Activated gamma-delta T cell treated with anti-CD3 and anti-CD28 coated beads, Interleukin-2, amount 50 U/mL, for 16 hours (primary cell): ENCODE measurements around the gene CCDC148.

Source experiments
- DNase-seq: peaks from one replicate; pipeline ENCODE4 v3.0.0-alpha.2; 2020; ENCODE audit warnings: low read depth

Gene CCDC148

GRCh38 chr2:158432117-158432516 lies 24.4 kb downstream of the CCDC148 start:
- no peak for DNase-seq

DNA sequence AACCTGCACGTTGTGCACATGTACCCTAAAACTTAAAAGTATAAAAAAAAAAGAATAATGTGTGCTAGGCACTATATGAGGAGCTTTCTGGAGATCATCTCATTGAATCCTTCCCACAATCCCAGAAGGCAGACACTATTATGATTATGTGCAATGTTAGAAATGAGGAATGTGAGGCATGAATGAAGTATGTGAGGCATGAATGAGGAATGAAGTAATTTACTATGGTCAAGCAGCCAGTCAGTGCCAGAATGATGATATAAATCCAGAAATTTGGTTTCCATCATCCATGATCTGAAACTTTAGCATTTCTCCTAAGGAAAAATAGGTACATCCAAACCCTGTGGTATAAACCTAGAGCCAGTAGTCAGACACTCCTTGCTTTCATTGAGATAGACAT lies 42.0 kb downstream of the CCDC148 start:
- no peak for DNase-seq

- DNase-seq, result no peak
Observed at GRCh38 chr2:158413581-158413980, 43.0 kb downstream of the CCDC148 start.

DNA sequence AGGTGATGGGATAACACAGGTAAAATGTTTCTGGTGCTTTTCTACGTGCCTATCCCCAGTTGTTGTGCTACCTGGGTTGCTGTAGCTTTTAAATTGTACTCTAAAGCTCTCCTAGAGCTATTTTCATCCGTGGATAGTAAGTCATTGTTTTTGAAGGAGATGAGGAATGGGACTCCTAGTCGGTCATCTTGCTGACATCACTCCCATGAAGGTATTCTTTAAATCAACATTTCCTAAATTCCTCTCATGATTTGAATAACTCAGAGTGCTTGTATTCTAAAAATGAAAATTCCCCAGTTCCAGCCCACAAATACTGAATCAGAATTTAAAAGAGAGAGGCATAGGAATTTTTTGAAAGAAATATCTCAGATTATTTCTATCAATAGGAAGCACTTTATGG lies 44.3 kb downstream of the CCDC148 start:
- no peak for DNase-seq

- DNase-seq, result no peak
Observed at GRCh38 chr2:158411748-158412147, 44.8 kb downstream of the CCDC148 start.

- no peak for DNase-seq
Observed at GRCh38 chr2:158410132-158410531, 46.4 kb downstream of the CCDC148 start.

DNA sequence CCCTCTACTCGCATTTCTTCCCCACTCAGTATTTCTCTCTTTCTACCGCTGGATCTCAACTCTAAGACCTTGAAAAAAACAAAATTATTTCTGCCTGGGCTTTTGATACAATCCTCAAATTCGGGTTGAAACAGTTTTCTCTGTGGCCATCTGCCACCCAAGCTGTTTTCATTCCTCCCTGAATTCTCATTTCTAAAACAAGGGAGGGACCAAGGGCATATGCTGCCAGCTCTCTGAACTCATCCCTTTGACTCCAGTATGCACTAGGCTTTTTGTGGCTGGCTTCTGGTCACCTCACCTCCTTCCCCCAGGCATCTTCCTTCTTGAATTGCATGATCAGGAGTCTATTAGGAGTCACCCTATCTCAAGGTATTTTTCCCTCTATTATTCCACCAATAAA lies 49.5 kb downstream of the CCDC148 start:
- DNase-seq, result no peak

DNA sequence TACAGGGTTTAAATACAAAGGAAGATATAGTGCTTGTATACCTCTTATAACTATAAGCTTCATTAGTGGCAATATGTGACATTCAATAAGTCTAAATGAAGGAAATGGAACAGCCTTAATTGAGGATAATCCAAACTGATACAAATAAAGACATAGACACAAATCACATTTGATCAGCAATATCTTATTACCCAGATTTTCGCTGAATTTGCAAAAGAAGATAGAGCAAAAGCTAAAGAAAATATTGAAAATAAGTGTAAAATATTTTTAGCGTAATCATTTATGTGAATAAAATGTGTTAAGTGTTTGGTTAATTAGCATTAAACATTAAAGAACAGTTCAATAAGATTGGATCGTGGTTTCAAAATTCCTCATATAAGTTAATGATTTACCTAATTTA lies 51.2 kb downstream of the CCDC148 start:
- no peak for DNase-seq

- no peak for DNase-seq
Observed at GRCh38 chr2:158403237-158403636, 53.3 kb downstream of the CCDC148 start.

DNA sequence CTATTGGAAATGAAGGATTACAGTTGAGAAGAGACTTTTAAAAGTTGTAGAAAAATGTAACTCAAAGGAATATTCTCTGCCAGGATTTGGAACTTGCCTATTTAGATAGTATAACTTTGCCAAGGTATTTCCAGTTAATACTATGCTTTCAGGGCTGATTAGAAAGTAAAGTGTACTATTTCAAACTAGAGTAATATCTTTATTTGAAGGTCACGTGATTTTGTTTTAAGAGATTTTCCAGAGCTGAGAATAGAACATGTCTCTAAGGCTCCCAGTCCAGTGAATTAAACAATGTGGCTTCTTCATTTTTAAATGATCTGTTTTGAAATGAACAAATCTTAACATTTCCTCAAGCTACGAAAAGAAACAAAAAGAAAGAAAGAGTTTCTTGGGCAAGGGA lies 53.9 kb downstream of the CCDC148 start:
- DNase-seq, result no peak

DNA sequence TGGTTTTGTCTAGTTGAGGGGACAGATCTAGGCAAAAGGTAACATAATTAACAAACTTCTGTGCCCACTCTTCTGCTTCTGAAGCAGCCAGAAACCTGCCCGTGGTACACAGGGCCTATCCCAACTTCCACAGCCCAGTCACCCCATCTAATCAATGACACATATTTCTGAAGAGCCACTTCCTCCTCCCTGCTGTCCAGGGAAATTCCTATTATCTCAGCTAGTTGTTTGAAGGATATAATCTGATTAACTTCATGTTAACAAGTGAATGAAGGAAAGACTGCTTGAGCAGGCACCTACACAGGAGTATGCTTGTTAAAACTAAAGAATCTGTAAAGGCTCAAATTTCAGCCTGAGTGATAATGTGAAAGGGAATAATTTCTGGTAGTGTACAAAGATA lies 61.4 kb downstream of the CCDC148 start:
- DNase-seq, result no peak

- no peak for DNase-seq
Observed at GRCh38 chr2:158394453-158394852, 62.1 kb downstream of the CCDC148 start.

GRCh38 chr2:158393886-158394285 lies 62.7 kb downstream of the CCDC148 start:
- DNase-seq, result no peak

GRCh38 chr2:158392687-158393086 lies 63.9 kb downstream of the CCDC148 start:
- no peak for DNase-seq

DNA sequence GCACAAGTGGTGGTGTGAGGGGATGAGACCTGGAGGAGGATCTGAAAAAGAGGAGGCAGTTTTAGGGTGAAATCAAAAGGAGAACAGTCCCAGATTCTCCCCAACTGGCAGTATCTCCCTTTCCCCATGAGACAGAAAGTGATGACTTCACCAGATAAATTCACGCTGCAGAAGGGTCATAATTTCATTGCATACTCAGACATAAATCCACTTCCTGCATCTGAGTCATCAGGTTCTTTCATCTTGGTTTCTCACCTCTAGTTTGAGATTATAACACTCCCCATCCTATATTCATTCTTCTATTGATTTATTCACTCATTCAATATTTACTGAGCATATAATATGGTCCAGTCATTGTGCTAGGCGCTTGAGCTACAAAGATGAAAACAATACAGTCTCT lies 64.7 kb downstream of the CCDC148 start:
- no peak for DNase-seq

DNA sequence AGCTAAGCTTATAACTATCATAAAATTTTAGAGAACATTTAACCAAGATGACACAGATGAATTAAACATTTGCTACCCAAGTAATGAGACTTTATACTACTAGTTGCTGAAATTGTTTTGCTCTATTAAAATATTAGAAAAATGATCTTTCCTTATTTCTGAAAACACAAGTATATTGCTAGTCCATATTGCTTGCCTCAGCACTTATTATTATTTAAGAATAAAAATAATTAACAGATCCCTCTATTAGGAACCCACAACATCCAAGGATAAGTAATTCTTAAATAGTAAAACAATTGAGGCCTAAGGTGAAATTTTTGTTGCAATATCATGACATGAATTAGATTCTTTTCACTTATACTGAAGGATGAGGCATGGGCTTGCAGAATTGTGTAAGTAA lies 65.2 kb downstream of the CCDC148 start:
- DNase-seq, result no peak

DNA sequence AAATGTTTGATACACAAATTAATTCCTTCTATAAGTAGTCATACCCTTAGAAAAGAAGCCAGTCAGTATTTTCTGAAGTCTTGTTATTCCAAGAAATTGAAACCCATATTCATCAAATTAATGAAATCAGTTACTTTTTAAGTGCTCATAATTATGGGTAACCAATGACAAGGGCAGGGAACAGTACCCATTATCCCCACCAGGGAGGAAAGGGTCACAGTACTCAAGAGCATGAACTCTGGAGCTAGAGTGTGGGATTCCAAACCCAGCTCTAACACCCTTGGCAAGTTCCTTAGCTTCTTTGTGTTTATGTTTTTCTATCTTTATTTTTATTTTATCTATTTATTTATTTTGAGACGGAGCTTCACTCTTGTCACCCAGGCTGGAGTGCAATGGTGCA lies 68.4 kb downstream of the CCDC148 start:
- no peak for DNase-seq

- DNase-seq, result no peak
Observed at GRCh38 chr2:158385646-158386045, 70.9 kb downstream of the CCDC148 start.

- DNase-seq, result no peak
Observed at GRCh38 chr2:158381978-158382377, 74.6 kb downstream of the CCDC148 start.

GRCh38 chr2:158381205-158381604 lies 75.3 kb downstream of the CCDC148 start:
- DNase-seq, result no peak

DNA sequence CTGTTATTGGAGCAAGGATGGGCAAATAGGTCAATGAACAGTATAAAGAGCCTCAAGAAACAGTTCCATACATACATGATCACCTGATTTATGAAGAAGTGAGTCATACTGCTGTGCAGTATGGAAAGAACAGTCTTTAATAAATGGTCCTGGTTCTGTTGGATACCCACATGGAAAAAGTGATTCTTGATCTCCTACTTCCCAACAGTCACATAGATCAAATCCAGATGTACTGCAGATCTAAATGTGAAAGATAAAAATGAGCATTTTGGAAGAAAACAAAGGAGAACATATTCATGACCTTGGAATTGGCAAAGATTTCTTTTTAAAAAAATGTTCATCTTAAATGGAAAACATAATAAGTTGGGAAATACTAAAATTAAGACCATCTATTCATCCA lies 75.8 kb downstream of the CCDC148 start:
- DNase-seq, result no peak

DNA sequence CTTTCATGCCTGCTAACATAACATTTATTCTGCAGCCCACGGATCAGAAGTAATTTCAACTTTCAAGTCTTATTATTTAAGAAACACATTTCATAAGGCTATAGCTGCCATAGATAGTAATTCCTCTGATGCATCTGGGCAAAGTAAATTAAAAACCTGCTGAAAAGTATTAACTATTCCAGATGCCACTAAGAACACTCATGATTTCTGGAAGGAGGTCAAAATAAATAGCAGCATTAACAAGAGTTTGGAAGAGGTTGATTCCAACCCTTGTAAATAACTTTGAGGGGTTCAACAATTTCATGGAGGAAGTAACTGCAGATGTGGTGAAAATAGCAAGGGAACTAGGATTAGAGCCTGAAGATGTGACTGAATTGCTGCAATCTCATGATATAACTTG lies 77.6 kb downstream of the CCDC148 start:
- DNase-seq, result no peak

DNA sequence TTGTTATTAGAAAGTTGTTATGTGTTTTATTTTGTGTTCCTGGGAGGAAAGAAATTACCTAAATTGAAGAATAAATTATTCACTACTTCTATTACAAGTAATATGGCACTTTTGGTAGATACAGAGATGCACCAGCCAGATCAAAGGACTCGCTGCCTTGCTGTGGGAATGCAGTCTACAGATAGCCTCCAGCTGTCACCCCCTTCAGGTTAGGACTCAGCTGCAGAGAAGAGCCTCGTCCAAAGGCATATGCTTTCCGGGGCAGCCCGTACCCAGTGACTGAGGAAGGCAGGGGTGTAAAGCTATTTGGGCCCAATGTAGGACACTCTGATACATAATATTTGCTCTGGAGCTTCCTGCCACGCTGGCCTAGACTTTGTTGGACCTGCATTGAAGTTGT lies 90.2 kb downstream of the CCDC148 start:
- no peak for DNase-seq

- DNase-seq, result no peak
Observed at GRCh38 chr2:158359846-158360245, 96.7 kb downstream of the CCDC148 start.

DNA sequence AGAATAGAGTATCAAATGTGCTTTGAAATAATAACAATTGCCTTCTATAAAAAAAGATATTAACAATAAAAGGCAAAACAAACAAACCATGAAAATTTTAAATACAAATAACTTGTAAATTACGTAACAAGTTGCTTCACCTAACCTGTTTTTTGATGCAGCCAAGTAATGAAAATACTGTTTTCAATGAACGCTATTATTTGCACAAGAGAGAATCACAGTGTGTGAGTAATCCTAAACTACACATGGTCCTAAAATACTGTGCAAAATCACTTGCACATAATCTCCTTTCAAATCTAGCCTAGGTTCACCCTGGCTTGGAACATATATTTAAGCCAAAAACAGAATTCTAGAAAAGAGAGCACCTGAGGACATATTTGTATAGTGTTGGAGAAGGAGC lies 98.9 kb downstream of the CCDC148 start:
- DNase-seq, result no peak
